CD4-positive, alpha-beta T cell (primary cell): ENCODE measurements around the gene TMEM269. TPM values are rescaled to one million over a fixed set of nuclear protein-coding genes. Genes with fewer than 3 reads are reported as not detected.

ENCODE experiments used
- ATAC-seq: fragments of 200-7000 bp; cut with Tn5 transposase; one replicate; pipeline ENCODE4 v1.10.0; 2022; ENCODE audit warnings: mild to moderate bottlenecking; ENCODE audit not compliant: poor library complexity
- CTCF ChIA-PET: fragments of 350-600 bp; sonication (Branson Sonifier 250); formaldehyde crosslinking; loops from one replicate; lab custom pipeline; 2021; ENCODE audit warnings: antibody characterized with exemption, inconsistent platforms; lab: Charles Lee
- POLR2A ChIA-PET: fragments of 350-600 bp; sonication (Branson Sonifier 250); formaldehyde crosslinking; loops from one replicate; lab custom pipeline; 2021; ENCODE audit warnings: antibody characterized with exemption, inconsistent platforms; lab: Charles Lee
- DNase-seq, 14 experiments: peaks; one replicate each; pipeline ENCODE4 v3.0.0-alpha.2; 2013 to 2020; ENCODE audit warnings: mixed read lengths in 2 of 14
- H3K27ac ChIP-seq, 2 donors: one replicate each; pipeline versions ENCODE4 v1.5.1 to v1.7.0; 2013; ENCODE audit warnings: low read length in 2 of 2, low read depth in 1 of 2, mild to moderate bottlenecking in 1 of 2
- H3K27me3 ChIP-seq, 2 experiments: 1 replicate in 1 of 2; 2 replicates in 1 of 2; pipeline versions ENCODE4 v1.6.1 to v1.7.0; 2013; ENCODE audit warnings: low read length in 2 of 2, control low read depth in 1 of 2, mild to moderate bottlenecking in 1 of 2, moderate library complexity in 1 of 2; ENCODE audit not compliant: insufficient read depth in 2 of 2, control insufficient read depth in 1 of 2
- H3K36me3 ChIP-seq: one replicate; pipeline ENCODE4 v1.6.1; 2013; ENCODE audit warnings: low read length, control low read depth; ENCODE audit not compliant: insufficient read depth
- H3K4me1 ChIP-seq: one replicate; pipeline ENCODE4 v1.6.1; 2013; ENCODE audit warnings: low read length, control low read depth; ENCODE audit not compliant: insufficient read depth
- H3K4me3 ChIP-seq: one replicate; pipeline ENCODE4 v1.5.1; 2013; ENCODE audit warnings: mild to moderate bottlenecking, low read length, moderate library complexity
- H3K9me3 ChIP-seq, 2 experiments: 1 replicate in 1 of 2; 2 replicates in 1 of 2; pipeline versions ENCODE4 v1.6.1 to v1.7.0; 2013; ENCODE audit warnings: low read length in 2 of 2, mild to moderate bottlenecking in 2 of 2, control low read depth in 1 of 2, moderate library complexity in 1 of 2; ENCODE audit not compliant: control insufficient read depth in 1 of 2, insufficient read depth in 1 of 2
- H3K27ac Mint-ChIP-seq: one replicate; pipeline ENCODE4 v1.8.0; 2020; ENCODE audit warnings: mixed read lengths
- H3K27me3 Mint-ChIP-seq: one replicate; pipeline ENCODE4 v1.8.0; 2021; ENCODE audit warnings: mixed read lengths
- H3K36me3 Mint-ChIP-seq: one replicate; pipeline ENCODE4 v1.8.0; 2021; ENCODE audit warnings: low read depth, mixed read lengths
- H3K4me1 Mint-ChIP-seq: one replicate; pipeline ENCODE4 v1.8.0; 2021; ENCODE audit warnings: low read depth, mixed read lengths
- H3K4me3 Mint-ChIP-seq: one replicate; pipeline ENCODE4 v1.8.0; 2020; ENCODE audit warnings: mild to moderate bottlenecking, mixed read lengths
- H3K9me3 Mint-ChIP-seq: one replicate; pipeline ENCODE4 v1.8.0; 2020; ENCODE audit warnings: mixed read lengths
- CTCF ChIP-seq: fragments of 200-600 bp; IDR thresholded peaks from one replicate; pipeline ENCODE4 v1.8.0; 2022; ENCODE audit warnings: antibody characterized with exemption, mild to moderate bottlenecking
- intact Hi-C, 2 experiments: fragments of 100-400 bp; cut with DNase I in 1 of 2; cut with micrococcal nuclease in 1 of 2; formaldehyde crosslinking; loops; one replicate each; pipeline versions ENCODE4 v1.15.1 to v1.9.0; 2023 to 2025; cut with DNase I, micrococcal nuclease
- total RNA-seq, 174 experiments: library from RNA in 2 of 174; stranded (reverse) in 2 of 174; gene quantifications; one replicate each; pipeline ENCODE4 v1.2.3 and lab custom pipeline; 2021 to 2026

Gene TMEM269
- total RNA-seq, 2 experiments from 2014 or later, result 0.60 to 1.1 TPM

DNA sequence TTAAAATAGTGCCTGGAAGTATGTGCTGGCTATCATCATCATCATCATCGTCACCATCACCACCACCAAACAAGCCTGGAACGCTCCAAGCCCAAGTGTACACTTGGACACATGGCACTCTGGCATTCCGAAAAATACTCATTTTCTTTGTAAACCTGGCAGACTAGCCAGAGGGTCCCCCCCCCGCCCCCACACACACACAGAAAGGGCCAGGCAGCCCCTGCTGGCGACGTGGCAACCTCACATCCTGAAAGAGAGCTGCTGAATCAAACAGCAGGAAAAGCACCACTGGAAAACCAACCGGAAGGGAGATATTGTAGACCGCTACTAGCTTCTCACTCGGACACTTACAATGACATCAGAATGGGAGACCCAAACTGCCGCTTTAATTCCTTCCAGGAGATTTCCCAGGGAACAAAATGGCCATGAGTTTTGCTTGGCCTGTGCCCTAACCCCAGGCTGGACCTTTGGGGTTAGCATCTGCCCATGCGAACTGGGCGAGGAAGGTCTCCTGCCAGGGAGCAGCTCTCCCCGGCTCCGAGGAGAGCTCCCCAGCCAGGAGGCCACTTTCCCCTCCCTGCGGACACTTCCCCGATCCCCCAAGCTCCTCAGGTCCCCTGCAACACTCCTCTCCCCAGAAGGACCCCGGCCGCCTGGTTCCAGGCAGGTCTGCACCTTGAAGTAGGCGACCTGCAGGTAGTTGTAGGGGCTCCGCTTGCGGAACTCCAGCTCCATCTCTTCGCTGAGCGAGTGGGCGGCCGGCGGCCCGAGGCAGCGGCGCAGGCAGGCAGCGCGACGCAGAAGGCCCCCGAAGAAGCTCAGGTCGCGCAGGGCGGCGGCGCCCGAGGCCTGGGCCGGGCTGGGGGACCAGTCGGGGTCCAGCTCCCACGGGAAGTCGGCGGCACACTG lies 18.7 kb upstream of the TMEM269 start:
- Histone ChIP-seq H3K4me1 (peaks cover 44% of the 10 kb centered on the region), H3K27me3 (no peaks in the 10 kb centered on the region), H3K27ac (peak overlapping the region in 1 of 2 donors; percentile 50), H3K36me3 (peaks cover 25% of the 10 kb centered on the region), H3K4me3 (peak overlapping the region; percentile 86), H3K9me3 (no peaks in the 10 kb centered on the region)
- Mint-ChIP-seq H3K27ac (no peak overlapping the region), H3K4me3 (no peak overlapping the region), H3K36me3 (peaks cover 19% of the 10 kb centered on the region), H3K9me3 (no peaks in the 10 kb centered on the region), H3K4me1 (peaks cover 33% of the 10 kb centered on the region), H3K27me3 (no peaks in the 10 kb centered on the region)
- DNase-seq, result peak in 12 of 14 experiments; percentile 5 to 68 (median 22)
- peak; percentile 46 for TF ChIP-seq CTCF
- no peak for ATAC-seq
- intact Hi-C loops, result loop anchor here (1.0 to 10.0 kb wide), 14 partner anchors 51 to 1904 kb away; partner anchors contain the start of genes CDC20 (in 2 of the 2), ZNF691 (in 2 of the 2), B4GALT2 (in 1 of the 2) and CCDC30 (in 1 of the 2)
- POLR2A ChIA-PET, result interaction anchor here (0.6 to 3.7 kb wide), 36 partner anchors 8 to 731 kb away, joined by 3 to 75 read pairs (median 4); partner anchors contain the start of genes CCDC30, ERMAP, PPCS and PPIH
- CTCF ChIA-PET, result interaction anchor here (0.7 to 2.6 kb wide), 13 partner anchors 14 to 732 kb away, joined by 3 to 10 read pairs (median 3); partner anchors contain the start of genes PPIH and ZNF691

GRCh38 chr1:42766741-42767509 lies 17.9 kb upstream of the TMEM269 start, which contains the start of the genes C1orf50 and P3H1:
TSS of gene C1orf50 (plus strand) at chr1:42767249. CDS start at chr1:42767312, 63 bp downstream.
TSS of gene P3H1 (minus strand) at chr1:42767028. CDS start at chr1:42766971, 57 bp downstream.
- no peak within 1 kb of the TSS for H3K27ac Mint-ChIP-seq
- peak; percentile 98 to 100 (median 99) for DNase-seq
- POLR2A ChIA-PET, result interaction anchor here (0.6 to 3.7 kb wide), 41 partner anchors 9 to 732 kb away, joined by 3 to 75 read pairs (median 4); partner anchors contain the start of genes CCDC30, ERMAP, PPCS and PPIH
- intact Hi-C loops, result loop anchor here (1.0 to 10.0 kb wide), 15 partner anchors 49 to 1905 kb away; partner anchors contain the start of genes CDC20 (in 2 of the 2), ZNF691 (in 2 of the 2), B4GALT2 (in 1 of the 2) and CCDC30 (in 1 of the 2)
- H3K4me1 Mint-ChIP-seq, result peaks cover 35% of the 10 kb centered on the region
- peak within 1 kb of the TSS; percentile 49 to 78 for H3K27ac ChIP-seq
- H3K4me3 Mint-ChIP-seq, result no peak within 1 kb of the TSS
- CTCF ChIA-PET, result interaction anchor here (1.0 to 2.6 kb wide), 5 partner anchors 79 to 189 kb away, joined by 3 to 10 read pairs (median 3); partner anchors contain the start of genes PPIH and ZNF691
- H3K4me3 ChIP-seq, result peak within 1 kb of the TSS; percentile 86
- H3K27me3 Mint-ChIP-seq, result no peaks in the 10 kb centered on the region
- H3K36me3 Mint-ChIP-seq, result peaks cover 20% of the 10 kb centered on the region
- H3K9me3 ChIP-seq, result no peaks in the 10 kb centered on the region
- no peak for TF ChIP-seq CTCF
- H3K9me3 Mint-ChIP-seq, result no peaks in the 10 kb centered on the region
- ATAC-seq, result peak; percentile 92
- H3K36me3 ChIP-seq, result peaks cover 17% of the 10 kb centered on the region
- H3K27me3 ChIP-seq, result no peaks in the 10 kb centered on the region
- H3K4me1 ChIP-seq, result peaks cover 47% of the 10 kb centered on the region
